Neutrophil (primary cell): Measurements from ENCODE around the gene ARHGEF3.

Source experiments
- H3K27ac ChIP-seq: fragments of 200-600 bp; sonication (generic); 2 replicates; pipeline ENCODE4 v1.5.1; 2016; ENCODE audit warnings: mild to moderate bottlenecking, moderate library complexity
- H3K27me3 ChIP-seq: fragments of 200-600 bp; sonication (generic); 2 replicates; pipeline ENCODE4 v1.6.0; 2016; ENCODE audit warnings: mild to moderate bottlenecking
- H3K36me3 ChIP-seq: fragments of 200-600 bp; sonication (generic); 2 replicates; pipeline ENCODE4 v1.5.1; 2017
- H3K4me1 ChIP-seq, 2 experiments: fragments of 200-600 bp in 1 of 2; sonication (generic) in 1 of 2; 1 replicate in 1 of 2; 2 replicates in 1 of 2; pipeline versions ENCODE4 v1.5.1 to v1.6.1; 2013 to 2016; ENCODE audit warnings: low read depth in 1 of 2, low read length in 1 of 2, mild to moderate bottlenecking in 1 of 2, moderate library complexity in 1 of 2; ENCODE audit not compliant: control insufficient read depth in 1 of 2, insufficient read depth in 1 of 2
- H3K4me3 ChIP-seq, 2 experiments: fragments of 200-600 bp in 1 of 2; sonication (generic) in 1 of 2; 1 replicate in 1 of 2; 2 replicates in 1 of 2; pipeline ENCODE4 v1.5.1; 2013 to 2016; ENCODE audit warnings: low read depth in 1 of 2, low read length in 1 of 2, mild to moderate bottlenecking in 1 of 2, moderate library complexity in 1 of 2
- H3K9me3 ChIP-seq: fragments of 200-600 bp; sonication (generic); 2 replicates; pipeline ENCODE4 v1.5.1; 2016
- TF ChIP-seq, protein P1 (sequence below): fragments of 200-600 bp; sonication (generic); IDR thresholded peaks from 2 replicates; pipeline ENCODE4 v1.5.1; 2016; ENCODE audit warnings: antibody characterized with exemption

ARHGEF3 gene

DNA sequence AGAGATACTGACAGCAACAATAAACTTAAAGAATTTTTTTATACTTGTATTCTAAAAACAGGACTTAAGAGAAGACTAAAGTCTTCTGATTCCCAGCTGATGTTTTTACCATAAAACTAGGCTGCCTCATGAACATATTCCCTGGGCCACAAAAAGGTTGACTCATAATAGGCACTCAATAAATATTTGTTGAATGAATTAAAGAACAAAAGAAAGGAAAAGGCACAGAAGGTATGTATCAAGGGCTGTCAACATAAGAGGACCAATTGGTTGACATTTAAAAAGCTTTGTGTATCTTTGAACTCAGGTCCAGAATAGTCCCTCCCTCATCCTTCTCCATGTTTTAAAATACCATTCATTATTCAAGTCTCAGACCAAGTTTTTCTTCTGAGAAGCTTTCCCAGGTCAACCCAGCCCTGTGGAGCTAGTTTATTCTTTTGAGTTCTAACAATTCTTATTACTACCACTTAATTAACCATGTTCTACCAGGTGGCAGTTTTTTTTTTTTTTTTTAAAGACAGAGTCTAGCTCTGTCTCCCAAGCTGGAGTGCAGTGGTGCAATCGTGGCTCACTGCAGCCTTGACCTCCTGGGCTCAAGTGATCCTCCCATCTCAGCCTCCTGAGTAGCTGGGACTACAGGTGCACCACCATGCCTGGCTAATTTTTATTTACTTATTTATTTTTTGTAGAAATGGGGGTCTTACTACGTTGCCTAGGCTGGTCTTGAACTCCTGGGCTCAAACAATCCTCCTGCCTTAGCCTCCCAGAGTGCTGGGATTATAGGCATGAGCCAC is 17.5 kb upstream of the ARHGEF3 start:
- Histone ChIP-seq H3K27me3 (no peaks in the 10 kb centered on the region), H3K36me3 (no peaks in the 10 kb centered on the region), H3K27ac (no peak overlapping the region), H3K9me3 (no peaks in the 10 kb centered on the region), H3K4me1 (no peaks in the 10 kb centered on the region), H3K4me3 (no peak overlapping the region)
- TF ChIP-seq, protein P1, sequence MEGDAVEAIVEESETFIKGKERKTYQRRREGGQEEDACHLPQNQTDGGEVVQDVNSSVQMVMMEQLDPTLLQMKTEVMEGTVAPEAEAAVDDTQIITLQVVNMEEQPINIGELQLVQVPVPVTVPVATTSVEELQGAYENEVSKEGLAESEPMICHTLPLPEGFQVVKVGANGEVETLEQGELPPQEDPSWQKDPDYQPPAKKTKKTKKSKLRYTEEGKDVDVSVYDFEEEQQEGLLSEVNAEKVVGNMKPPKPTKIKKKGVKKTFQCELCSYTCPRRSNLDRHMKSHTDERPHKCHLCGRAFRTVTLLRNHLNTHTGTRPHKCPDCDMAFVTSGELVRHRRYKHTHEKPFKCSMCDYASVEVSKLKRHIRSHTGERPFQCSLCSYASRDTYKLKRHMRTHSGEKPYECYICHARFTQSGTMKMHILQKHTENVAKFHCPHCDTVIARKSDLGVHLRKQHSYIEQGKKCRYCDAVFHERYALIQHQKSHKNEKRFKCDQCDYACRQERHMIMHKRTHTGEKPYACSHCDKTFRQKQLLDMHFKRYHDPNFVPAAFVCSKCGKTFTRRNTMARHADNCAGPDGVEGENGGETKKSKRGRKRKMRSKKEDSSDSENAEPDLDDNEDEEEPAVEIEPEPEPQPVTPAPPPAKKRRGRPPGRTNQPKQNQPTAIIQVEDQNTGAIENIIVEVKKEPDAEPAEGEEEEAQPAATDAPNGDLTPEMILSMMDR, result no peak

DNA sequence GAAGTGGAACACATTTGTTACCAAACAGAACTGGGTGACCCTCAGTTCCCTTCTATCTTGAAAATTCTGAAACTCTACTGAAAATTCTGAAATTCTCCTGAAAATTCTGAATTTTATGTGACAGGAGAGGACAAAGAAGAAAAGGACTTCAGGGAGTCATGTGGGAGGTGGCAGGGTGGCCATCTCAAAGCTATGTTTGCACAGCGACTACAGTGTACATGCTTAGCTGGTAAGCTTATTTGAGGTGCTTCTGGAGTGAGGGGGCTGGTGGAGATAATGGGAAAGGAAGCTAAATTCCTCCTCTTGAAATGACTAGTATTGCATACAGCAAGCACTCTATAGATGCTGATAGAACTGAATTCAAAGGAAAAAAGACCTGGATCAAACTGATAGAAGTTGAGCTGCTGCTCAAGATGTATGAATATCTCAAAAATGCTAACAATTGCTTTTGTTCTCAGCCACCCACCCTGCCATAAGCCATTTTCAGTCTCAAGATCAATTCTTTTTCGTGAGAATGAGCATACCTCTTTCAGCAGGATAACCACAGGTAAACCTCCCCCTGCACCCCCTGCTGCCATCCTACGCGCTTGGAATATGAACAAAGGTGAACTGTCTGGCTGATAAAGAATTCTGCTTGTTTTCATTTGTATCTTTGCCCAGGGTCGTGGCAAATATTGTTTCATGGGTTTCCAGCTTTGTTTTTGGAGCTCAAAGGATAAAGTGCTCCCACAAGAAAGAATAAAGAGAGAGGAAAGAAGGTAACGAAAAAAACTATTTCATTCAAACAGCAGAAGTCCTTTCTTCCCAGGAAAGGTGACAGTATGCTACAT is 16.6 kb upstream of the ARHGEF3 start:
- Histone ChIP-seq H3K9me3 (no peaks in the 10 kb centered on the region), H3K4me3 (no peak overlapping the region), H3K27ac (no peak overlapping the region), H3K36me3 (no peaks in the 10 kb centered on the region), H3K4me1 (peaks cover 0 to 4% of the 10 kb centered on the region in 2 experiments), H3K27me3 (no peaks in the 10 kb centered on the region)
- TF ChIP-seq, protein P1, result no peak

DNA sequence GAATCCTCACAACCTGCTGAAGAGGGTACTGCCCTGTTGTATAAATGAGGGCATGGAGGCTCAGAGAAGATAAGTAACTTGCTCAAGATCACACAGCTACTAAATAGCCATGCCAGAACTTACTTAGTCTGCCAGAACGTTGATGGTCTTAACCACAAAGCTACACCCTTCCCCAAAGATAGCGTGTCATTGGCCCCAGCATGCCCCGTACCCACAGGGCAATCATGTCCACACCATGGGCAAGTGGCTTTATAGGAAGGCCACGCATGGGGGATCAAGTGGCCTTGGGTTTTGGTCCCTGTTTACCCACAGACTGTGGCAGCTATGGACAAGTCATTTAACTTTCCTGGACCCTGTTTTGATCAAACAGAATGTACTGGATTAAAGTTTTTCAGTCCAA is 15.9 kb upstream of the ARHGEF3 start:
- Histone ChIP-seq H3K27ac (no peak overlapping the region), H3K9me3 (no peaks in the 10 kb centered on the region), H3K4me1 (peaks cover 0 to 9% of the 10 kb centered on the region in 2 experiments), H3K4me3 (no peak overlapping the region), H3K36me3 (no peaks in the 10 kb centered on the region), H3K27me3 (no peaks in the 10 kb centered on the region)
- TF ChIP-seq, protein P1, result no peak

DNA sequence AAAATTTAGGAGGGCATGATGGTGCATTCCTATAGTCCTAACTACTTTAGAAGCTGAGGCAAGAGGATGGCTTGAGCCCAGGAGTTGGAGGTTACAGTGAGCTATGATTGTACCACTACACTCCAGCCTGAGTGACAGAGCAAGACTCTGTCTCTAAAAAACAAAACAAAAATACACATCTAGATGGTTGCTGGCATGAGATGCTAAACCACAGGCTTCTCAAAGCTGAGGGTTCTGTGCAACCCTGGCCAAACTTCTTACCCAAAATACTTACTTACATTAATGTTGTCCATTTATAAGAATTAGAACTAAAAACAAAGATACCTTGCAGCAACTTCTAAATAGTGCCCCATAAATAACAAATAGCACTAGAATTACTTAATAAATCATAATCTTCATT is 14.3 kb upstream of the ARHGEF3 start:
- no peak overlapping the region for H3K4me3 ChIP-seq
- H3K27ac ChIP-seq, result no peak overlapping the region
- TF ChIP-seq, protein P1, result no peak
- H3K27me3 ChIP-seq, result no peaks in the 10 kb centered on the region
- no peaks in the 10 kb centered on the region for H3K36me3 ChIP-seq
- H3K4me1 ChIP-seq, result peaks cover 0 to 9% of the 10 kb centered on the region in 2 experiments
- no peaks in the 10 kb centered on the region for H3K9me3 ChIP-seq

DNA sequence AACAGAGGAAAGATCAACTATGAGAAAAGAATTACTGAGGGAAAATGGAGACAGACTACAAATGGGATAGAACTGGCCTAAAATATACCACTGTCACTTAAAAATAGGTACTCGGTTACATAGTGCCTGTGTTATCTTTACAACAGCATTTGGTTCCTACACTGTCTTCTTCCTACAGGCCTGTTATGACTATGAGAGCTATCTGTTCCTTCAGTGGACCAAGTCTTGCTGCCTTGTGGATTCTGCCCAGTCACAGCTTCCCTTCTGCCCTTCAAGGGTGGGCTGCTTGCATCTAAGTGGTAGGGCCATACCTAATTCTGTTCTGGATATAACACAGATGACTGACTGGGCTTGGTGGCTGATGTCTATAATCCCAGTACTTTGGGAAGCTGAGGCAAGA is 13.8 kb upstream of the ARHGEF3 start:
- Histone ChIP-seq H3K27me3 (no peaks in the 10 kb centered on the region), H3K27ac (no peak overlapping the region), H3K4me1 (peaks cover 0 to 9% of the 10 kb centered on the region in 2 experiments), H3K36me3 (no peaks in the 10 kb centered on the region), H3K9me3 (no peaks in the 10 kb centered on the region), H3K4me3 (no peak overlapping the region)
- TF ChIP-seq, protein P1, result no peak
